GM21737 (cell line): ENCODE data around the gene MPPED1.

Experiments
- ATAC-seq: cut with Tn5 transposase; IDR thresholded peaks from one replicate; pipeline ENCODE4 v1.9.1; 2021; ENCODE audit warnings: mild to moderate bottlenecking, moderate library complexity; ENCODE audit not compliant: unreplicated experiment

MPPED1 gene, protein sequence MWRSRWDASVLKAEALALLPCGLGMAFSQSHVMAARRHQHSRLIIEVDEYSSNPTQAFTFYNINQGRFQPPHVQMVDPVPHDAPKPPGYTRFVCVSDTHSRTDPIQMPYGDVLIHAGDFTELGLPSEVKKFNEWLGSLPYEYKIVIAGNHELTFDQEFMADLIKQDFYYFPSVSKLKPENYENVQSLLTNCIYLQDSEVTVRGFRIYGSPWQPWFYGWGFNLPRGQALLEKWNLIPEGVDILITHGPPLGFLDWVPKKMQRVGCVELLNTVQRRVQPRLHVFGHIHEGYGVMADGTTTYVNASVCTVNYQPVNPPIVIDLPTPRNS

DNA sequence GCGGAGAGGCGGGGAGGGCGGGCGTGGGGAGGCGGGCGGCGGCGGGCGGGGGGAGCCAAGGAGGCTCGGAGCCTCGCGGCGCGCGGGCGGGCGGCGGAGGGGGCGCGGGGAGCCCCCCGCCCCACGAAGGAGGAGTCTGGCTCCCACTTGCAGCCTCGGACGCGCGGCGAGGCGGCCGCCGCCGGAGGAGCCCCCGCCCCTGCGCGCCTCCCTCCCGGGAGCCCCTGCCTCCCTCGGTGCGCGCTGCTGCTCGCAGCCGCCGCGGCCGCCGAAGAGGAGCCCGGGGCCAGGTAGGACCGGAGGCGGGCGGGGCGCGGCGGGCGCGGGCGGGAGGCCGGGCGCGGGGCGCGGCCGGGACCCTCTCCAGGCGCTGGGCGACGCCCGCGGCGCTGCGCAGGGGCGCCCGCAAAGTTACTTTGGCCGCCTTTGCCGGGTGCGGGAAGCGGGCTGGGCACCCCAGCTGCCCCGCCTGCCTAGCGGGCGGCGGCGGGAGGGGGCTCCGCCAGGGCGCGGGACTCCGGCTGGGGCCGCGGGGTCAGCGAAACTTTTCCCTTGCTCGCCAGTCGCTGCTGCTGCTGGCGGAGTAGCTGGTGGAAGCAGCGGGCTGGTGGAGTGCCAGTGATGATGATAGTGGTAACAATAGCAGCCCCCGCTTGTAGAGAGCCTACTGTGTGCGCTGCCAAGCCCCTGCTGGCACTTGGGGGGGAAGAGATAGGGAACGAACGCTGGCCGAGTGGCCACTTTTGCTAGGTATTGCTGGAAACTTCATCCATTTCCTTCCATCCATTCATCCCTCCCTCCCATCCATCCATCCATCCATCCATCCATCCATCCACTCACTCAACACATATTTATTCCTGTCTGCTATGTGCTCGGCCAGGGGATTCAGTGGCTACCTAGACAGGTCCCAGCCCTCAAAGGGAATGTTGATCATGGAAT is at the start of gene MPPED1:
TSS of gene MPPED1 (plus strand) at position 146 of the 939 bp plus-strand sequence. CDS start 12,972 bp downstream, outside the sequence.
- no peak for ATAC-seq

GRCh38 chr22:43363315-43364168 is 48.3 kb upstream of the MPPED1 start:
- no peak for ATAC-seq

- no peak for ATAC-seq
These were observed 47.7 kb upstream of the MPPED1 start for GRCh38 chr22:43364169-43364435.

DNA sequence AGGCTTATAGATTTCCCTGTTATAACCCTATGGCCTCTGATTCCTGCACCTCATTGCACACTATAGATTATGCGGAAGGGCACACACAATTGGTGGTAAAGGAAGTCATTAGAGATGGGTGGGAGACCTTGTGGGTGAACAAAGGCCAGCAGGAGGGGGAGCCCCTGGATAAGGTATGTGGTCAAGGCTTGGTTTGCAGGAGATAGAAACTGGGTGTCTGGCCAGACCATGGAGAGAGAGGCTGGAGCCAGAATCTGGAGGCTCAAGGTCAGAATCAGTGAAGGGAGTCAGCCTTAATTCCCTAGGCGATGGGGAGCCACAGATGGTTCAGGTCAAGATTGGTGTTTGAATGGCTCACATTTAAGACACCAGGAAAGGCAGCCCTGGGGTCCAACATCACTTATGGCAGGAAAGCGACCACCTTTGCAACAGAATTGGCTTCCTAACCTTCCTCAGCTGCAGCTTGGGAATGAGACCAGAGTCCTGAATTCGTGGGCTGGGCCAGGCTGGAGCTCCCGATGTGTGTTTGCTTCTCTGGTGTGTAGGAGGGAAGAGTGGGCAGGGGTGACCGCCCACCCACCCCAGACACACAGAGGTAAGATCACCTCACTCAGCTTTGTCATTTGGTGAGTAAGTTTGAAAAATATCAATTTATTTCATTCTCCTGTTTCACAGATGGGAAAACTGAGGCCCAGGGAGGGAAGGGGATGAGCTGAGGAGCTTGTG is 45.9 kb upstream of the MPPED1 start:
- no peak for ATAC-seq

GRCh38 chr22:43370036-43370435 is 41.8 kb upstream of the MPPED1 start:
- ATAC-seq = no peak

DNA sequence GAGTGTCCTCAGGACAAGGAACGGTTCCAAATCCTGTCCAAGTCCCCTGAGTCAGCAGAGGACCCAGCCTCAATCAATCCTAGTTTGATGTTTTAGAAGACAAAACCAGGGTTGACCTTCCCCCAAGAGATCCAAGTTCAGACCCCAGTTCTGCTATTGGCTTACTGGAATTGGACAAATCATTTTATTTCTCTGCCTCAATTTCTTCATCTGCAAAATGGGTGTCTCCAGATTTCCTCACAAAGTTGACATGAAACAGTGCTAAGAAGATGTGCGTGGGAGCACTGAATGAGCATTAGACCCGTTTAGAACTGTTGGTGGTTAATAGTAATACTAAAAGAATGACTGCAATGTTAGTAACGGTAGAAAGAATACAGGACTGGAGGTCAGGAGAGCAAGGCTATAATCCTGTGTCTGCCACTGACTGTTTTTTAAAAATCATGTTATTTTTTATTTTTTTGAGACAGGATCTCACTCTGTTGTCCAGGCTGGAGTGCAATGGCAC is 35.8 kb upstream of the MPPED1 start:
- no peak for ATAC-seq

DNA sequence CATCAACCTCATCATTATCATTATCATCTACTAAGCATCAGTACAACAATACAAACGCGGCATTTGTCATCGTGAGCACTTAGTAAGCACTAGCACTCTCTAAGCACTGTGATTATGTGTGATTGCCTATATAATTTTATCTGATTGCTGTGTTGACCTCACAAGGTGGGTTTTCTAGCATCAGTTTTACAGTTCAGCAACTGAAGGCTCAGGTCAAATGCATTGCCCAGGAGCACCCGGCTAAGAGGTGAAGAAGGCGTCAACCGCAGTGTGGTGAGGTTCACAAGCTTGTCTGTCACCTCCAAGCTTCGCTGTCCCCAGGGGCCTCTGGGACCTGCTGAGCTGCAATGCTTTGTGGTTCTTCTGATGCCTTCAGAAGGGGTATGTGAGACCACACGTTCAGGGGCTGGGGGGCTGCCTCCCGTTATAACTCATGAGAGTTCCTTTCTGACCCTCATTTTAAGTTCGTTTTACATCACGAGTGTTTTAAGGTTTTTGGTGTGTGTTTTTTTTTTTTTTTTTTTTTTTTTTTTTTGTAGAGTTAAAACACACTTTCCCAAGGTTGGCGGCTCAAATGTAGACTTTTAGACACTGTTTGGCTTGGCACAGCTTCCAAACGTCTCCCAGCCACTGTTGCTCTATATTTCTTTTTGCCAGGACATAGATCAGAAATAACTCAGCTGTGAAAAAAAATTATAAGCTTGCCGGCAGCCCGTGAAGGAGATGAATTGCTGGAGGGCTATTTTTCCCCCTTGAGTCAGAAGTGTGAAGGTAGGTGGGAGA is 34.9 kb upstream of the MPPED1 start:
- no peak for ATAC-seq

DNA sequence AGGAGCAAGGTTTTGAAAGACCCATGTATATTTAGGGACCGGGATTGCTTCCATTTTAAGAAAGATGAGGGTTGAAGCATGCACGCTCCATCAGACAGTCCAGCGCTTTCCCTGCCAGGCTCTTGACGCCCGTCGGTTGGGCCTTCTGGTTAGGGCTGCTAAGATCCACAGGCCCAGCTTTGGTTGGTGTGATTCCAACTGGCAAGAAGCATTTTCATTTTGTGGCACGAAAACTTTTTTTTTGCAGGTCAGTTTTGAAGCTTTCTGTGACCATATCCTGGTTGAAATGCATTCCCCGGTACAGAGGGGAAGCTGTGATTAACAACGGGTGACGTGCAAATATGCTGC is 34.3 kb upstream of the MPPED1 start:
- no peak for ATAC-seq

DNA sequence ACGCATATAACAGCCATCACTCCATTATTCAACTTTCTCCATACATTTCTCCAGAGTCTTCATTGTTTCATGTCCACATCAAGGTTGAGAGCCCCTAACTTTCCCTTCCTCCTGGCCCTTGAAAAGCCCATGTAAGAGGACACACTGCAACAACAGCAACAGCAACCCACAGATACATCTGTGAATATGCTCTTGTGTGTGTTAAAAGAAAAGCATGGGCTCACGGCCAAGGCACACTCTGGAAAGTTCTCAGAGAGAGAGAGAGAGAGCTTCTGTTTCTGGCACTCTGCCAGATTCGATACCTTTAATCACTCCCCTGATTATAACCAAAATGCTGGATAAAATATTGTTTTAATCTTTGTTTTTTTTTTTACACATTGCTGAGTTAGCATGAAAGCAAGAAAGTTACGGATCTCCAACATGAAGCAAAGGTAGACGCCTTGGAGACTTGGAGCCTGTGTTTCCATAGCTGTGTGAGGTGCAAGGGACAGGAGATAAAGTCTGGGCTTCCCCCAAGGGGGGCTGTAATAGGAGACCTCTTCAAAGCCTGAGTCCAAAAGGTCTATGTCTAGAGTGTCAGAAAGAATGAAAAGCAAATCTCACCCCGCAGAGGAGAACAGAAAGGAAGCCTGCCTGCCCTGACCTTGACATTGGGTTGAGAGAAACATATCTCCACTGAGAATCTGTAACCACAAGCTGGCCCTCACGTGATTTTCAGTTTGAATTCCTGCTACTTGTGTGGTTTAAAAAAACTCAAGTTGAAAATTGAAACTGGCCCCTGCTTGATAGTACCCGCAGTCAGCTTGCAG is 33.7 kb upstream of the MPPED1 start:
- no peak for ATAC-seq

- ATAC-seq = no peak
These were observed 30.1 kb upstream of the MPPED1 start for GRCh38 chr22:43381693-43382092.

- ATAC-seq = no peak
These were observed 27.0 kb upstream of the MPPED1 start for GRCh38 chr22:43384863-43385262.

GRCh38 chr22:43385770-43386641 is 25.8 kb upstream of the MPPED1 start:
- peak; percentile 58 for ATAC-seq

DNA sequence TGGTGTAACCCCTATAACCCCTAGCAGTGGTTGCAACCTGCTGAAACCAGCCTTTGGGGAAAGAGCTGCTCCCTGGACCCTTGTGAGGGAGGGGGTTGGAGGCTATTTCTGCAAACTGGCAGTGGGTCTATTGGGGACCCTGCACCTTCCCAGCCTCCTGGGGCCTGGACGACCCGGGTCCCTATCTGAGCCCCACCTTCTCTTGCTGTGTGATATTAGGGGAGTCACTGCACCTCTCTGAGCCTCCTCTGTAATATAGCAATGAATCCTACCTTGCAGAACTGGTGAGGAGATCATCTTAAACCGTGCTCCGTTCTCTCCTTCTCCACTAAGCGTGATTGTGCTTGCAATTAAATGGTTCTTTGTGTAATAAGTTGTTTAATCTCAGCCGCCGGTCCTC is 24.0 kb upstream of the MPPED1 start:
- ATAC-seq = no peak

GRCh38 chr22:43388420-43388851 is 23.4 kb upstream of the MPPED1 start:
- ATAC-seq = no peak

DNA sequence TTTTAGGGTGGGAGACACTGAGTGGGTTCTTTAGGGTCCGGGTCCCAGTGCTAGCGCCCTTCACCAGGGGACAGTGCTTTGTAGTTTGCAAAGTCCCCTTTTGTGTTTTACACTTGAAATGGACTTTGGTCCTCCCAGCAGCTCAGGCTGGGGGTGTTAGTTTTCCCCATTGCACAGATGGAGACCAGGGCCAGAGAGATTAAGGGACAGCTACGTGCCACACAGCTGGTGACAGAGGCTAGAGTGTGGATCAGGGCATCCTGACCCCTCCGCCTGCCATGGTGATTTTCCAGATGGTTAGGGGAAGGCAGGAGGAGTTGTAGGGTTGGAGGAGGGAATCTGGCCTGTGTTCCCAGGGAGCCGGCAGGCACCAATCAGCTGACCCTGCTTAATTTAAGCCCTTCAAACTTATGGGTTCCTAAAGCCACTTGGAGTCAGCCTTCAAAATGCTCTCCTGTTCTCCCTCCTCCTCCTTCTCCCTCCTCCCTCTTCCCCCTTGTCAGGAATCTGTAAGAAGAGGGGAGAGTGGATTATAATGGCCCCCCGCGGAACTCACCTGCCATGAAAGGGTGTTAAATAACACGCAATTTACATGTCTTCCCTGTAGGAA is 22.5 kb upstream of the MPPED1 start:
- no peak for ATAC-seq

- no peak for ATAC-seq
These were observed 21.6 kb upstream of the MPPED1 start for GRCh38 chr22:43390166-43390565.

DNA sequence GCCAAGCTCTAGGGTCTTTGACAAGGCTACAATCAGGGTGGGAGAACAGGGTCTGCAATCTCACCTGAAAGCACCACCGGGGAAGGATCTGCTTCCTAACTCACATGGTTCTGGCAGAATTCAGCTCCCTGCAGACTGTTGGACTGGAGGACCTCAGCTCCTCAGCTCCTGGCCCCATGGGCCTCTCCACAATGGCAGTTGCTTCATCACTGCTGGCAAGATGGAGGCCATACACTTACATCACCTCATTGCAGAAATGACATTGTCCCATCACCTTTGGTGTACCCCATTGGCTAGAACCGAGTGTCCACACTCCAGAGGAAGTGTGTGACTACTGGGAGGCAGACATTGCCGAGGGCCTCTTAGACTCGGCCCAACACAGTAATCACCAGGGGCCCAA is 20.9 kb upstream of the MPPED1 start:
- ATAC-seq = no peak

- no peak for ATAC-seq
These were observed 20.5 kb upstream of the MPPED1 start for GRCh38 chr22:43391306-43391705.
